HG02840 (cell line): Measurements from ENCODE around the gene ACSF2.

Experiments
- ATAC-seq: cut with Tn5 transposase; IDR thresholded peaks from one replicate; pipeline ENCODE4 v1.9.1; 2021; ENCODE audit warnings: mild to moderate bottlenecking, moderate library complexity, moderate number of reproducible peaks; ENCODE audit not compliant: unreplicated experiment, low FRiP score

Gene ACSF2

DNA sequence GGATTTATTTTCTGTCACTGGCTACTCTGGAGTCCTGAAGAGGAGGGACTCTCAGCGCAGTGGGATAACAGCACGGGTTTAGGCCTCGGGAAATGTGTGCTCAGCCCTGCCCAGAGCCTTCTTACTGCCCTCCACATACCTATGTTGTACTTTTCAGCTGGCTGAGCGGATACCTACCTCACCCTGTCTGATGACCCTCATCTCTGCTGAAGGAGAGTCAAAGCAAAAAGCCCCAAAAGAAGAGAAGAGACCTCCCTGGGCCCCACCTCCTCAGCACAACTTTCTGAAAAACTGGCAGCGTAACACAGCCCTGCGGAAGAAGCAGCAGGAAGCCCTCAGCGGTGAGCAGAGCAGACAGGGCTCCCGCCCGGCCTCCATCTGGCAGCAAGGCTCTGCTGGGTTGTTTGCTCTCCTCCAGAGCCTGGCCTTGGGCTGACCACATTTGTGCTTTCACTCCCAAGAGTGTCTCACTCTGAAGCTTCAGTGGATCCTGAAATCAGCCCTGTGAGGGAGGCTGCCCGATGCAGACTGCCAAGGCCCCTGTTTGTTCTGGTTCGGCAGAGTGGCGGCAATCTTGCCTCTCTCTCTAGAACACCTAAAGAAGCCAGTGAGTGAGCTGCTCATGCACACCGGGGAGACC, 92.5 kb downstream of the ACSF2 start:
- no peak for ATAC-seq

DNA sequence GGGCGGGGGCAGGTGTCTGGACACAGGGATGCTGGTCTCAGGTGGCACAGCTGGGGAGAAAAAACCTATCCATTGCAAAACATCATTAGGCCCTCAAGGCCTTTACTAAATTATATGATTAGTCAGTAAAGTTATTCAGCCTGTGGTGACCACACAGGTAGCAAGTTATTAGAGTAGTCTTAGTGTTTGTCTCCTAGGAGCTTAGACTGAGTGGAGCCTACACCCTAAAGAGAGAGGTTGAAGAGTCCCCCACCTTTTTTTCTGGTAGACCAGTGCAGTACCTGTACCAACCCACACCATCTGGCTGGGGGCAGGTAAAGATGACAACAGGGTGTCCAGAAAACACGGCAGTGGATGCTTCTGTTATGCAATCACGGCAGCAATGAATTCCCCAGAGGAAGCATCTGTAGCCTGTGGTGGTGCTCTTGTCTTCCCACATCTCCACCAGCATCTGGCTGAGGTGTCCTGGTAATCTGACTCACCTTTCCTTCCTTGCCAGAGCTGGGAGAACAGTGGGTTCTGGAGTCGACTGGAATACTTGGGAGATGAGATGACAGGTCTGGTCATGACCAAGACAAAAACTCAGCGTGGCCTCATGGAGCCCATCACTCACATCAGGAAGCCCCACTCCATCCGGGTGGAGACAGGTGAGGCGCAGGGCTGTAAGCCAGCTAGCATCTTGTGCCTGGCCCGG, 93.3 kb downstream of the ACSF2 start:
- no peak for ATAC-seq

DNA sequence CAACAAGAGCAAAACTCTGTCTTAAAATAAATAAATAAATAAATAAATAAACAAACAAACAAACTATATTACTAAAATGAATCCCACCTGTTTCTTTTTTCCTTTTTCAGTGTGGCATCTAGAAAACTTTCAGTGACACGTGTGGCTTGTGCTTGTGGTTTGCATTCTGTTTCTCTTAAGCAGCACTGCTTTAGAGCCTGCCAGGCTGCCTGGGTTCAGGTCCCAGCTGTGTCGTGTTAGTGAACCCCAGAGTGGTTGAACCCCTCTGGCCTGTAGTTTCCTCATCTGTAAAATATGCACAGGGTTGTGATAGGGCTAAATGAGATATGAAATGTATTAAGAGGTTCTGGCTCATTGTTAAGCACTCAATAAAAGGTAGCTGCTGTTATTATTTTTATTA, 94.5 kb downstream of the ACSF2 start:
- no peak for ATAC-seq

DNA sequence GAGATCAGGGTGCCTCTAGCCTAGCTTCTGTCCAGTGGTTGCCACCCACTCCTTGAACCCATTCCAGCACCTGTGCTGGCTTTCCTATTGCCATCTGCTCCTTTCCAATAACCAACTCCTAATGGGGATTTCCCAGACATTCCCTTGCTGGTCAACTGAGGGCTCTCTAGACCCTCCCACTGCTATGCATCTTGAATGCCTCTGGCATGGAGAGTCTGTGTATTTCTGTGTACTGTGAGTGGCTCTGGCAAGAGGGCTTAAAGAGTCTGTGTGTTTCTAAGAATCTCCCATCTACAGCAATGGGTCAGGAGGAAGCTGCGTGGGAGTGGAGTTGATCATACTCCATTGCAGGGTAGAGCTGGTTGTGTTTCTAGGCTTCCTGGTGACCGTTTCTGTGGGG, 95.5 kb downstream of the ACSF2 start:
- ATAC-seq, result no peak

DNA sequence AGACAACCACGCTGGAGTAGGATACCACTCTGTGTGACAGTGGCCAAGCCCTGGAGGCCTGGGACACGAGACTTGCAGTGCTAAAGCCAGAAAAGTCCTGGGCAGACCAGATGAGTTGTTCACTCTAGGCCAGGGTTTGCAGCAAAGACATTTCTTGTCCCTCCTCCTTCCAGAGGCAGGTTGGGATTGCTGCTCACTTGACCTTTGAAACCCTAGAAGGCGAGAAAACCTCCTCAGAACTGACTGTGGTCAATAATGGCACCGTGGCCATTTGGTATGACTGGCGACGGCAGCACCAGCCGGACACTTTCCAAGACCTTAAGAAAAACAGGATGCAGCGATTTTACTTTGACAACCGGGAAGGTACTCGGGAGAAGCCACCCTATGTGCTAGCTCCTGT, 96.7 kb downstream of the ACSF2 start:
- no peak for ATAC-seq

DNA sequence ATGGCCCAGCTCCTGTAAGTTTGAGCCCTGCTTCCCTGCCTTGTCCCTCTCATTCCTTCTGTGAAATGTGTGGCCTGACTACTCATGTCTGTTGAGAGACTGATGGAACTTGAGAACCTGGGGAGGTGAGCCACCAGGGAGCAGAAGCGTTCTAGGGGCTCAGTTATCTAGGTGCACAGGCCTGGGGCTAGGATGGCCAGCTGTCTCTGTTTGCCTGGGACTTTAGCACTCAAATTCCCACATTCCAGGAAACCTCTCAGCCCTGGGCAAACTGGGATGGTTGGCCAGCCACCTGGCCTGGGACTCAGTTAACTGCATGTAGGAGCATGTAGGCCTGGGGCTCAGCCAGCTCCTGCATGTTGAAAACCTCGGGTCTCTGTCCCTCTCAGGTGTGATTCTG, 97.2 kb downstream of the ACSF2 start:
- no peak for ATAC-seq
